ENCODE results near the gene SGK1. TPM values are rescaled to one million over a fixed set of nuclear protein-coding genes. Genes with fewer than 3 reads are reported as not detected.

SGK1 gene
- polyA plus RNA-seq, 1 of the 3 experiments (the other 2 are of a cell fraction) = 440 TPM

GRCh38 chr6:134174672-134175531, 143.0 kb downstream of the SGK1 start (continued):
- TF ChIP-seq, protein P1, sequence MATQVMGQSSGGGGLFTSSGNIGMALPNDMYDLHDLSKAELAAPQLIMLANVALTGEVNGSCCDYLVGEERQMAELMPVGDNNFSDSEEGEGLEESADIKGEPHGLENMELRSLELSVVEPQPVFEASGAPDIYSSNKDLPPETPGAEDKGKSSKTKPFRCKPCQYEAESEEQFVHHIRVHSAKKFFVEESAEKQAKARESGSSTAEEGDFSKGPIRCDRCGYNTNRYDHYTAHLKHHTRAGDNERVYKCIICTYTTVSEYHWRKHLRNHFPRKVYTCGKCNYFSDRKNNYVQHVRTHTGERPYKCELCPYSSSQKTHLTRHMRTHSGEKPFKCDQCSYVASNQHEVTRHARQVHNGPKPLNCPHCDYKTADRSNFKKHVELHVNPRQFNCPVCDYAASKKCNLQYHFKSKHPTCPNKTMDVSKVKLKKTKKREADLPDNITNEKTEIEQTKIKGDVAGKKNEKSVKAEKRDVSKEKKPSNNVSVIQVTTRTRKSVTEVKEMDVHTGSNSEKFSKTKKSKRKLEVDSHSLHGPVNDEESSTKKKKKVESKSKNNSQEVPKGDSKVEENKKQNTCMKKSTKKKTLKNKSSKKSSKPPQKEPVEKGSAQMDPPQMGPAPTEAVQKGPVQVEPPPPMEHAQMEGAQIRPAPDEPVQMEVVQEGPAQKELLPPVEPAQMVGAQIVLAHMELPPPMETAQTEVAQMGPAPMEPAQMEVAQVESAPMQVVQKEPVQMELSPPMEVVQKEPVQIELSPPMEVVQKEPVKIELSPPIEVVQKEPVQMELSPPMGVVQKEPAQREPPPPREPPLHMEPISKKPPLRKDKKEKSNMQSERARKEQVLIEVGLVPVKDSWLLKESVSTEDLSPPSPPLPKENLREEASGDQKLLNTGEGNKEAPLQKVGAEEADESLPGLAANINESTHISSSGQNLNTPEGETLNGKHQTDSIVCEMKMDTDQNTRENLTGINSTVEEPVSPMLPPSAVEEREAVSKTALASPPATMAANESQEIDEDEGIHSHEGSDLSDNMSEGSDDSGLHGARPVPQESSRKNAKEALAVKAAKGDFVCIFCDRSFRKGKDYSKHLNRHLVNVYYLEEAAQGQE (IDR thresholded peaks at IDR 0.05; ENCODE audit: low read depth, low read length) = peak; percentile 72
- TF ChIP-seq FOXJ3 (CRISPR knock-in tag; IDR thresholded peaks at IDR 0.05) (no peak), EP300 (IDR thresholded peaks at IDR 0.05; ENCODE audit: borderline replicate concordance in 1 of 2, low read depth in 1 of 2, low read length in 1 of 2) (peak in 1 of 2 experiments; percentile 52; a peak in 1 of 4 replicates), IRF3 (IDR thresholded peaks at IDR 0.05; ENCODE audit: low read depth, low read length) (no peak), NFIC (IDR thresholded peaks at IDR 0.05; ENCODE audit: borderline replicate concordance) (peak; percentile 8; the same call in 1 of the 2 replicates), POLR2AphosphoS5 (IDR thresholded peaks at IDR 0.05; ENCODE audit: low read depth, low read length) (peak; percentile 100), SIN3A (IDR thresholded peaks at IDR 0.05; ENCODE audit: borderline replicate concordance, low read depth, low read length) (peak; percentile 92)
- TF ChIP-seq, protein P2, sequence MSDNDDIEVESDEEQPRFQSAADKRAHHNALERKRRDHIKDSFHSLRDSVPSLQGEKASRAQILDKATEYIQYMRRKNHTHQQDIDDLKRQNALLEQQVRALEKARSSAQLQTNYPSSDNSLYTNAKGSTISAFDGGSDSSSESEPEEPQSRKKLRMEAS (IDR thresholded peaks at IDR 0.05; ENCODE audit: low read depth) = peak; percentile 42

DNA sequence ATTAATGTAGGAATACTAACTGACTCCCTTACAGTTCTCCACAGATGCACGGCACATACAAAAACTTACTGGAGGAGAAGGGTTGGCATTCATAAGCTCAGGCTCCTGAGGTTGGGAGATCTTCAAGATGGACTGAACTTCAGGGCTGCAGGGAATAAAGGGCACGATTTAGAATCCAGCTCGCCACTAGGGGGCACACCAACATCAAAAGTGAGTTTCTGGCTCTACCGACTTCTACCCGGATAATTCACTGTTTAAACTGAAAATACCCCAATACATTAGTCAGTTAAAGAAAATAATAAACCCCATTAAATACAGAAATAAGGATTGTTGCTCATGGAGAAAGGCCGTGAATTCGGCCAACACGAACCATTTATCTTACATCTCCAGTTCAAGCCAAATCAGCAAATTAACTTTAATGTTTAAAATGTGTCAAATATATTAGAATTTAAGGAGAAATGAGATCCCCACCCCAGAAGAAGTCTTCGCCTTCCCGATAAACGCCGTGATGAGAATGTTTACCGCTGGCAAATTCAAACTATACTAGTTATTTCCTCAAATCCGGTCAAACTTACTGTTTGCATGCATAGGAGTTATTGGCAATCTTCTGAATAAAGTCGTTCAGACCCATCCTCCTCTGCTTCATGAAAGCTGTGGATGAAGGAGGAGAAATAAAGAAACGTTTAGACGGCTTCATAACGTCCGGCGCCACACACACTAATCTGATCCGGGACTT, 143.8 kb downstream of the SGK1 start:
- DNase-seq = peak; percentile 67
- peak; percentile 86 for TF ChIP-seq SMC3 (IDR thresholded peaks at IDR 0.05; ENCODE audit: low read depth, low read length)
- no peak for TF ChIP-seq YY1 (IDR thresholded peaks at IDR 0.05; ENCODE audit: low read depth)
- peak; percentile 43; the same call in 1 of the 2 replicates for TF ChIP-seq SIN3A (IDR thresholded peaks at IDR 0.05; ENCODE audit: borderline replicate concordance, low read depth, low read length)
- TF ChIP-seq CTCF (IDR thresholded peaks at IDR 0.05) = peak; percentile 90
- no peak for TF ChIP-seq ELF1 (IDR thresholded peaks at IDR 0.05)
- TF ChIP-seq RAD21 (IDR thresholded peaks at IDR 0.05; ENCODE audit: low read length) = peak; percentile 95
- no peaks in the 10 kb centered on the region for H3K9me2 ChIP-seq
- ChIA-PET POLR2A (no interaction called here), CTCF (interaction anchor here (0.6 to 2.2 kb wide), 29 partner anchors 10 to 773 kb away, joined by 3 to 48 read pairs (median 4); no protein-coding TSS in a partner anchor)
- no peak overlapping the region for H2AFZ ChIP-seq (ENCODE audit: low read depth)
- WGBS (ENCODE audit: low lambda C conversion rate) = under 1% methylated on average over 21 of the region's 21 CpGs
- peaks cover 42% of the 10 kb centered on the region for H3K79me2 ChIP-seq (ENCODE audit: insufficient read depth)
- peaks cover 16 to 38% of the 10 kb centered on the region in 2 experiments for H3K4me1 ChIP-seq (ENCODE audit: control insufficient read depth in 1 of 2, insufficient read depth in 2 of 2, low read depth in 1 of 2, low read length in 1 of 2)
- peak overlapping the region; percentile 83 for H3K9ac ChIP-seq
- H3K27ac ChIP-seq (ENCODE audit: low read depth in 2 of 2, low read length in 1 of 2) = peak overlapping the region; percentile 76 to 94
- H3K4me3 ChIP-seq (ENCODE audit: low read depth in 2 of 2, low read length in 1 of 2) = peak overlapping the region; percentile 76 to 78
- no peaks in the 10 kb centered on the region for H3K27me3 ChIP-seq (ENCODE audit: insufficient read depth)
- peaks cover 47% of the 10 kb centered on the region for H4K20me1 ChIP-seq (ENCODE audit: insufficient read depth)
- no peaks in the 10 kb centered on the region for H3K9me3 ChIP-seq
- H3K36me3 ChIP-seq (replicated peaks in 1 of 2; ENCODE audit: control insufficient read depth in 1 of 2, insufficient read depth in 2 of 2, low read length in 1 of 2) = peaks cover 36 to 47% of the 10 kb centered on the region in 2 experiments
- H3K4me2 ChIP-seq = peak overlapping the region; percentile 95
- peaks cover 37% of the 10 kb centered on the region for H3F3A ChIP-seq (replicated peaks; ENCODE audit: insufficient read depth)

Measured in SK-N-SH (cell line).